Measurements from ENCODE around the gene SACM1L.

GRCh38 chr3:45793482-45794176 lies 104.4 kb downstream of the SACM1L start:
- TF ChIP-seq POLR2A (IDR thresholded peaks at IDR 0.05; ENCODE audit: extremely low read depth, insufficient read length) (no peak), CTCF (IDR thresholded peaks at IDR 0.05; ENCODE audit: low read depth, low read length) (no peak), MAX (IDR thresholded peaks at IDR 0.05; ENCODE audit: low read depth, low read length) (no peak), MYC (IDR thresholded peaks at IDR 0.05; ENCODE audit: low read depth, low read length) (no peak)

Data from NB4 (cell line).